OCI-LY7 (cell line): ENCODE results near the gene PPY.

ENCODE experiments used
- EZH2phosphoT487 ChIP-seq: fragments of 200-600 bp; sonication (generic); IDR thresholded peaks from 2 replicates; pipeline ENCODE4 v1.6.1; 2018; ENCODE audit warnings: low read depth, borderline replicate concordance, mild to moderate bottlenecking, mixed run types, antibody characterized with exemption, low read length, moderate library complexity, mixed read lengths
- TF ChIP-seq, protein P1 (sequence below): fragments of 200-600 bp; sonication (generic); conservative IDR thresholded peaks from 2 replicates; pipeline ENCODE4 v1.5.1; 2014; ENCODE audit warnings: mild to moderate bottlenecking, antibody characterized with exemption, low read length, moderate library complexity, mixed read lengths

DNA sequence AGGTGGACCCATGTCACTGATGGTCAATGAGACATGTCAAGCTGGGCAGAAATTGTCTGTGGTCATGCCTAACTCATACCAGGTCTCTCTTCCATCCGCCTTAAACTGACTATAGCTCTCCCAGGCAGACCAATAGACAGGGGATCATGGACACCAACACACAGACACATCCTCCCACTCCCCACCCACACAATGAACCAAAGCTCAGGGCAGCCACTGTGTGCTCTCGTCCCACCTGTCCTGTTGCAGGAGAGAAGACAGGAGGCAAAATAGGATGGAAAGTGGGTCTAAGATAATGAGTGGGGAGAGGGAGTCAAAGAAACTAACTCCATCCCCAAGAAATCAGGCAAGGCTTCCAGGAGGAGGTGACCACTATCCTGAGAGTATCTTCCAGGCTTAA is 8.3 kb upstream of the PPY start:
- TF ChIP-seq, protein P1, sequence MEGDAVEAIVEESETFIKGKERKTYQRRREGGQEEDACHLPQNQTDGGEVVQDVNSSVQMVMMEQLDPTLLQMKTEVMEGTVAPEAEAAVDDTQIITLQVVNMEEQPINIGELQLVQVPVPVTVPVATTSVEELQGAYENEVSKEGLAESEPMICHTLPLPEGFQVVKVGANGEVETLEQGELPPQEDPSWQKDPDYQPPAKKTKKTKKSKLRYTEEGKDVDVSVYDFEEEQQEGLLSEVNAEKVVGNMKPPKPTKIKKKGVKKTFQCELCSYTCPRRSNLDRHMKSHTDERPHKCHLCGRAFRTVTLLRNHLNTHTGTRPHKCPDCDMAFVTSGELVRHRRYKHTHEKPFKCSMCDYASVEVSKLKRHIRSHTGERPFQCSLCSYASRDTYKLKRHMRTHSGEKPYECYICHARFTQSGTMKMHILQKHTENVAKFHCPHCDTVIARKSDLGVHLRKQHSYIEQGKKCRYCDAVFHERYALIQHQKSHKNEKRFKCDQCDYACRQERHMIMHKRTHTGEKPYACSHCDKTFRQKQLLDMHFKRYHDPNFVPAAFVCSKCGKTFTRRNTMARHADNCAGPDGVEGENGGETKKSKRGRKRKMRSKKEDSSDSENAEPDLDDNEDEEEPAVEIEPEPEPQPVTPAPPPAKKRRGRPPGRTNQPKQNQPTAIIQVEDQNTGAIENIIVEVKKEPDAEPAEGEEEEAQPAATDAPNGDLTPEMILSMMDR, result no peak
- no peak for TF ChIP-seq EZH2phosphoT487
